Esophagus muscularis mucosa (tissue), 3 donors: ENCODE measurements around the gene FGFBP1.

Source experiments
- POLR2A ChIP-seq: fragments of 450-650 bp; IDR thresholded peaks from one replicate; pipeline ENCODE4 v1.6.1; 2017; ENCODE audit warnings: antibody characterized with exemption, moderate library complexity, mild to moderate bottlenecking, low read depth
- TF ChIP-seq, protein P1 (sequence below), 3 experiments: fragments of 200-600 bp in 2 of 3; fragments of 450-650 bp in 1 of 3; sonication (generic) in 2 of 3; IDR thresholded peaks; one replicate each; pipeline ENCODE4 v1.5.1; 2017 to 2019; ENCODE audit warnings: antibody characterized with exemption in 3 of 3, mild to moderate bottlenecking in 2 of 3, moderate library complexity in 1 of 3

DNA sequence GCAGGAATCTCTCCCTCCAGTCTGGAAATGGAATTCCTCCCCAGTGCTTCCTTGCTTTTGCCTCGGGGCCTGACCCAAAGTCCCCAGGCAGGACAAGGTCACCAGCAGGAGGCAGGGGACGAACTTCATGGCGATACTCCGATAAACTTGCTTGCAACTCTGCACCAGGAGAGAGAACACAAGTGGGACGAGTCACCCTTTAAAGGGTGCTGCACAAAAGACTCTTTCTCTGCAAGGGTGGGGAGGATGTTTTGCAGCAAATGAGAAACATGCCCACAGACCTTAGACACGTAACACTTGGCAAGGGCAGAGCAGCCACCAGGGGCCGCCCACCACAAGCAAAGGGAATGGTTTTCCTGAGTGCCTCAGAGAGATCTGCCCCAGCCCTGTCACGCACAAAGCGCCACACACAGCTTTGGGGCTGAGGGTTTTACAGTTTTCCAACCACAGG, 24.5 kb upstream of the FGFBP1 start, which contains the start of gene FGFBP2:
- TF ChIP-seq POLR2A: no peak
- TF ChIP-seq, protein P1, sequence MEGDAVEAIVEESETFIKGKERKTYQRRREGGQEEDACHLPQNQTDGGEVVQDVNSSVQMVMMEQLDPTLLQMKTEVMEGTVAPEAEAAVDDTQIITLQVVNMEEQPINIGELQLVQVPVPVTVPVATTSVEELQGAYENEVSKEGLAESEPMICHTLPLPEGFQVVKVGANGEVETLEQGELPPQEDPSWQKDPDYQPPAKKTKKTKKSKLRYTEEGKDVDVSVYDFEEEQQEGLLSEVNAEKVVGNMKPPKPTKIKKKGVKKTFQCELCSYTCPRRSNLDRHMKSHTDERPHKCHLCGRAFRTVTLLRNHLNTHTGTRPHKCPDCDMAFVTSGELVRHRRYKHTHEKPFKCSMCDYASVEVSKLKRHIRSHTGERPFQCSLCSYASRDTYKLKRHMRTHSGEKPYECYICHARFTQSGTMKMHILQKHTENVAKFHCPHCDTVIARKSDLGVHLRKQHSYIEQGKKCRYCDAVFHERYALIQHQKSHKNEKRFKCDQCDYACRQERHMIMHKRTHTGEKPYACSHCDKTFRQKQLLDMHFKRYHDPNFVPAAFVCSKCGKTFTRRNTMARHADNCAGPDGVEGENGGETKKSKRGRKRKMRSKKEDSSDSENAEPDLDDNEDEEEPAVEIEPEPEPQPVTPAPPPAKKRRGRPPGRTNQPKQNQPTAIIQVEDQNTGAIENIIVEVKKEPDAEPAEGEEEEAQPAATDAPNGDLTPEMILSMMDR (IDR thresholded peaks at IDR 0.05): peak in 2 of 3 experiments; percentile 10 to 30
